DOHH2 (cell line): ENCODE measurements around the gene CTSS.

Experiments
- H3F3A ChIP-seq: fragments of 200-600 bp; sonication (generic), shearing (Covaris generic); 2 replicates; pipeline ENCODE4 v1.6.0; 2016; ENCODE audit warnings: antibody characterized with exemption, mild to moderate bottlenecking; ENCODE audit not compliant: control insufficient read depth, insufficient read depth
- H3K27ac ChIP-seq: fragments of 200-600 bp; sonication (generic); 2 replicates; pipeline ENCODE4 v1.5.1; 2014; ENCODE audit warnings: low read depth, mild to moderate bottlenecking, low read length, moderate library complexity
- H3K27me3 ChIP-seq: fragments of 200-600 bp; sonication (generic); 2 replicates; pipeline ENCODE4 v1.6.1; 2014; ENCODE audit warnings: mild to moderate bottlenecking, low read length, mixed read lengths; ENCODE audit not compliant: control insufficient read depth
- H3K36me3 ChIP-seq: fragments of 200-600 bp; sonication (generic); 2 replicates; pipeline ENCODE4 v1.6.1; 2014; ENCODE audit warnings: mild to moderate bottlenecking, low read length, moderate library complexity, mixed read lengths; ENCODE audit not compliant: control insufficient read depth
- H3K4me1 ChIP-seq: fragments of 200-600 bp; sonication (generic); 2 replicates; pipeline ENCODE4 v1.6.1; 2014; ENCODE audit warnings: mild to moderate bottlenecking, low read length, mixed read lengths; ENCODE audit not compliant: control insufficient read depth
- H3K4me2 ChIP-seq: fragments of 200-600 bp; sonication (generic); 2 replicates; pipeline ENCODE4 v1.6.0; 2014; ENCODE audit warnings: mild to moderate bottlenecking, low read length, moderate library complexity
- H3K4me3 ChIP-seq: fragments of 200-600 bp; sonication (generic); 2 replicates; pipeline ENCODE4 v1.5.1; 2014; ENCODE audit warnings: mild to moderate bottlenecking, low read length, mixed read lengths
- H3K79me2 ChIP-seq: fragments of 200-600 bp; sonication (generic); 2 replicates; pipeline ENCODE4 v1.6.1; 2014; ENCODE audit warnings: mild to moderate bottlenecking, low read length, mixed read lengths; ENCODE audit not compliant: control insufficient read depth
- H3K9me2 ChIP-seq: fragments of 200-600 bp; sonication (generic); replicated peaks from 2 replicates; pipeline ENCODE4 v1.6.1; 2014; ENCODE audit warnings: mild to moderate bottlenecking, low read length, mixed read lengths; ENCODE audit not compliant: control insufficient read depth
- H3K9me3 ChIP-seq: fragments of 200-600 bp; sonication (generic); 2 replicates; pipeline ENCODE4 v1.6.1; 2014; ENCODE audit warnings: antibody characterized with exemption, low read length, mixed read lengths; ENCODE audit not compliant: control insufficient read depth, insufficient read depth
- H4K20me1 ChIP-seq: fragments of 200-600 bp; sonication (generic); 2 replicates; pipeline ENCODE4 v1.6.0; 2014; ENCODE audit warnings: low read depth, mild to moderate bottlenecking, antibody characterized with exemption, low read length, moderate library complexity; ENCODE audit not compliant: control insufficient read depth, insufficient read depth
- CTCF ChIP-seq: fragments of 200-600 bp; sonication (generic); IDR thresholded peaks from one replicate; pipeline ENCODE4 v1.5.1; 2014; ENCODE audit warnings: antibody characterized with exemption, mild to moderate bottlenecking, low read depth, low read length; ENCODE audit not compliant: poor library complexity, severe bottlenecking
- EZH2phosphoT487 ChIP-seq: fragments of 200-600 bp; sonication (generic); IDR thresholded peaks from 2 replicates; pipeline ENCODE4 v1.6.1; 2017; ENCODE audit warnings: borderline replicate concordance, mild to moderate bottlenecking, antibody characterized with exemption, low read length, moderate library complexity, mixed read lengths

The CTSS gene

GRCh38 chr1:150764617-150765101, 919 bp downstream of the CTSS start:
- peaks cover 7% of the 10 kb centered on the region; the same call in 1 of the 2 replicates for H3F3A ChIP-seq
- H3K36me3 ChIP-seq, result peaks cover 37% of the 10 kb centered on the region
- TF ChIP-seq EZH2phosphoT487 (no peak), CTCF (no peak)
- H3K9me3 ChIP-seq, result peaks cover 7% of the 10 kb centered on the region
- H3K4me2 ChIP-seq, result peak overlapping the region; percentile 90
- peaks cover 46% of the 10 kb centered on the region for H3K4me1 ChIP-seq
- H3K9me2 ChIP-seq, result no peaks in the 10 kb centered on the region
- H3K27me3 ChIP-seq, result no peaks in the 10 kb centered on the region
- H3K4me3 ChIP-seq, result peak overlapping the region; percentile 86
- H4K20me1 ChIP-seq, result no peaks in the 10 kb centered on the region
- H3K27ac ChIP-seq, result peak overlapping the region; percentile 83
- peaks cover 58% of the 10 kb centered on the region for H3K79me2 ChIP-seq

- Histone ChIP-seq H4K20me1 (no peaks in the 10 kb centered on the region), H3K9me3 (peaks cover 7% of the 10 kb centered on the region), H3K27ac (no peak overlapping the region), H3K27me3 (no peaks in the 10 kb centered on the region), H3K4me2 (peak overlapping the region; percentile 44), H3K9me2 (no peaks in the 10 kb centered on the region), H3K79me2 (peaks cover 62% of the 10 kb centered on the region), H3K36me3 (peaks cover 41% of the 10 kb centered on the region), H3K4me3 (peak overlapping the region; percentile 86), H3F3A (0 out of 2 replicates have a peak, but pooled peaks cover 1% of the 10 kb centered on the region), H3K4me1 (peaks cover 42% of the 10 kb centered on the region)
- TF ChIP-seq EZH2phosphoT487 (no peak), CTCF (no peak)
Measured at GRCh38 chr1:150763018-150763417, 2.6 kb downstream of the CTSS start.

- Histone ChIP-seq H3K9me2 (no peaks in the 10 kb centered on the region), H3K9me3 (peaks cover 7% of the 10 kb centered on the region), H3K27me3 (no peaks in the 10 kb centered on the region), H3K4me3 (peak overlapping the region; percentile 86; the same call in 1 of the 2 replicates), H4K20me1 (no peaks in the 10 kb centered on the region), H3K36me3 (peaks cover 45% of the 10 kb centered on the region), H3K79me2 (peaks cover 62% of the 10 kb centered on the region), H3K4me2 (peak overlapping the region; percentile 44), H3K4me1 (peaks cover 37% of the 10 kb centered on the region), H3K27ac (no peak overlapping the region), H3F3A (no peaks in the 10 kb centered on the region)
- no peak for TF ChIP-seq EZH2phosphoT487
- TF ChIP-seq CTCF, result no peak
Measured at GRCh38 chr1:150762552-150762951, 3.0 kb downstream of the CTSS start.
